ENCODE measurements around the gene CXCR2.
"Not testable (repeated sequence)": the region's sequence is repeated elsewhere in the genome, so short reads cannot be mapped to it uniquely, and the experiment has no call there.

CXCR2 gene

GRCh38 chr2:218125626-218126080 is at the start of gene CXCR2:
TSS of gene CXCR2 (plus strand) at chr2:218126028. CDS start at chr2:218134802, 8,774 bp downstream.
- no peak for DNase-seq

DNA sequence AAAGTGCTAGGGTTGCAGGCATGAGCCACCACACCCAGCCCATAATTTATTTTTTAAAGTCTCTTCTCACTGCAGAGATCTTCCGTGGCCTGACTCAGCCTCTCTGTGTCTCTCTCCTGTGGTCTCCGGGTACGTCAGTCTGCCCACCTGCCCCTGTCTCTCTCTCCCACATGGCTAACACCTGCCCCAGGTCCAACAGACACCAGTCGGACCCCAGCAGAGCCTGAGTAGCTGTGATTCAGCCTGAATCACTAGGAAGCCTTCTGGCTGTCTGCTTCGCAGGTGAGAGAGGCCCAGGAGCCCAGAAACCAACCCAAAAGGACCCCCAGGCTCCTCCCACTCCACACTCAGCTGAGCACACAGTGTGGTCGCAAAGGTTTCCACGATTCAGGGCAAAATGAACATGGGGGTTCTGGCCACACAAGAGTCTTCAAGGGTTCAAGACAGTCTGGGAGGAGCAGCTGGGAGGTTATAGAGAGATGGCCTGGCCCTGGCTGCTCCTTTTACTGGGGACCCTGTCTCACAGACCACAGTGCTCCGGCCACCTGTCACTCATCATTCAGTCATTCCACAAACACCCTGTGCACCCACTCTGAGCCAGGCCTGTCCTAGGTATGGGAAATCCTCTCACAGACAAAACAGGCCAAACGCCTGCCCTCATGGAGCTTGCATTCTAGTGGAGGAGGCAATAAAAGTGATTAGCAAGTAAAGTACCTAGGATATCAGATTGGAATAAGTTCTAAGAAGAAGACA is 48.2 kb upstream of the CXCR2 start:
- no peak for DNase-seq

DNA sequence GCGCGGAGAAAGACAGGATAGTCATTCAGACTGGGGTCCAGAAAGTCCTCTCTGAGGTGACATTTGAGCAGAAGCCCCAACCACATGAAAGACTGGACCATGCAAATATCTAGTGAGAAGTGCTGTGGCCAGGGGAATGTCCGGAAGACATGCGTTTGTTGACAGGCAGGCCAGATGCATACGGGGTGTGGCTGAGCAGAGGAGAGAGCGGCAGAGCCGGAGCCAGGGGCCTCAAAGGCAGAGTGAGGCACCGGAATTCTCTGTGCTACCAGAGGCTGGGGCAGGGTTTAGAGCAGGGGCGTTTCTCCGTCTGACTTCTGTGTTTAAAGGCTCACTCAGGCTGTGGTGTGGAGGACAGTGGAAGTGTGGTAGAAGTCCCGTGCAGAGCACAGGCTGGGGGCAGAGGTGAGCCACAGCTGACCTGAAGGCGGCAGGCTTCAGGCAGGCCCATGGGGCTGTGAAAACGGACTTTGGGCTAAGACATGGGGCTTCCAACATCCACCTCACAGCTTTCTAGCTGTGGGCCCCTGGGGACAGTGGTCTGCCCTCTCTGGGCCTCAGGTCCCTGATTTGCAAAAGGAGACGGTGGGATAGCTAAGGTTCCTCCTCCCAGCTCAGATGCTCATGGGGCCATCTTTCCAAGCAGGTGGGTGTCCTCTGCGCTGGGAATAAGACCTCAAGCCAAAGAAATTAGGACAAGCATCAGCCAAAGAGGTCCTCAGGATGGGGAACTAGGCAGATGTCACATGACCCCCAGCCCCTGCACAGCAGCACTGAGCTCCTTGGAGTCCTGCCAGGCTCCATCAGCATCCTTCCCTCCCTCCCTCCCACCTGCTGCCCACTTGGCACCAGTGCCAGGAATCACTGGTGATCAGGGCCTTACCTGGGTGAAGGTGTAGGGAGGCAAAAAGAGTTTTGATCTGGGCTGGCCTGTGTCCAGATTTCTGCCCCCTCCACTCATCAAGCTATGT is 45.6 kb upstream of the CXCR2 start:
- no peak for DNase-seq

DNA sequence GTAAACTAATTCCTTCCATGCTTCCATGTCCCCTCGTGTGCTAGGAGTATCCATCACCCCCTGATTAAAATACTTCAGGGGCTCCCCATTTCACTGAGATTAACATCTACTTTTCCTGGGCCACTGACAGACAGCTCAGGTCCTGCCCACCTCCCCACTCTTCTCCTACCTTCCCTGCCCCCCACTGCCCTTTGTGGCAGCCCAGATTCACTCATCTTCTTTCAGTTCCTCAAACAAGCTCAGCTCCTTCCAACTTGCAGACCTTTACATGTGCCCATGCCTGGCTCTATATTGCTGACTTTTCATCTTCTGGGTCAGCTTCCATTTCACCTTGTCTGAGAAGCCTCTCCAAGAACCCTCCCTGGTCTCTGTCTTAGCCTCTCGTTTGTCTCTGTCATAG is 44.8 kb upstream of the CXCR2 start:
- DNase-seq: no peak

DNA sequence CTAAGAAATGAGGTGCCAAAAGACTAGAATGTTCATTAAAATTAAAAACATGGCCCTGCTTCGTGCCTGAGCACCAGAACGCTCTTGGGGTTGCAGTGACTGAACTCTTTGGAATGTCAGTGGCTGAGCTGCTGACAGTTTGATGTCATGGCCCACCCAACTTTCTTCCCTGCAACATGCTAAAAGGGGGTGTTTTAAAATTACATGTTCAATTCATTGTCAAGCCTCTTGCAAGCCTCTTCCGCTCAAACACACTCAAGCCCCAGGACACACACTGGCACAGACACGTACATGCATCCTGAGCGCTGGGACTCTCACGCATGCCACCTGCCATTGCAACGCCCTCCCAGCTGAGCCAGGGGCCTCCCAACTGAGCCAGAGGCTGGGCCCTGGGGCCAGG is 44.1 kb upstream of the CXCR2 start:
- no peak for DNase-seq

GRCh38 chr2:218082586-218083351 is 43.1 kb upstream of the CXCR2 start:
- DNase-seq: no peak

GRCh38 chr2:218083352-218083676 is 42.5 kb upstream of the CXCR2 start:
- no peak for DNase-seq

DNA sequence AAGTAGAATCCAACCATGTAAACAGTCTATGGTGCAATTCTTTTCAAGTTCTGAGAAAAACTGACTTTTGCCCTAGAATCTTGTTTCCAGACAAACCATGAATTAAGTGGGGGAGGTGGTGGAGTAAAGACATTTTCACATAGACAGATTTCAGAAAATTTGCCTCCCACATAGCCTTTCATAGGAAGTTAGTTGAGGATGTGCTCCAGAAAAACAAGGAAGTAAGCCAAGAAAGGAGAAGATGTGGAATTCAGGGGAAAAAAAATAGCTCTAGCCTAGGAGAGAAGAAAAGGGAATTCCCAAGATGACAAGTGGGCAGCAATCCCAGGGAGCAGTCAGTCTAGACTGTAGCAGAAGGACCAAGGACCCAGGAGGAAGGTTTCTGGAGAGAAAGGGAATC is 39.4 kb upstream of the CXCR2 start:
- DNase-seq: no peak

GRCh38 chr2:218089259-218089658 is 36.6 kb upstream of the CXCR2 start:
- no peak for DNase-seq

DNA sequence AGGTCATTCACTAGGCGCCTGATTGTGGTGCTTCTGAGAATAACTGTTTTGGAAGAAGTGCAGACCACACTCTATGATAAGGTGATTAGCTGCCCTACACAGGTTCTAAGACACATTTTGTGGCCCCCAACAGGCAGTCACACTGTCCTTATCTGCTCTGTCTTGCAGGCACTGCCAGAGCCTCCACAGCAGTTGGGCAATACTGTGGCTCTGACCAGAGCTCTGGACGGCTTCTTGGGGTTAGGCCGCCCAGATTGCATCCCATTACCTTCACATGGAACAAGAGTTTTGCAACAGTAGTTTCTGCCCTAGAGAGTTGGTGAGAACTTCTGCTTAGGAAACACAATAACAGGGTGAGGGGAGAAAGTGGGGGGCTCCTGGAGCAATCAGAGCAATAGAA is 34.1 kb upstream of the CXCR2 start:
- no peak for DNase-seq

DNA sequence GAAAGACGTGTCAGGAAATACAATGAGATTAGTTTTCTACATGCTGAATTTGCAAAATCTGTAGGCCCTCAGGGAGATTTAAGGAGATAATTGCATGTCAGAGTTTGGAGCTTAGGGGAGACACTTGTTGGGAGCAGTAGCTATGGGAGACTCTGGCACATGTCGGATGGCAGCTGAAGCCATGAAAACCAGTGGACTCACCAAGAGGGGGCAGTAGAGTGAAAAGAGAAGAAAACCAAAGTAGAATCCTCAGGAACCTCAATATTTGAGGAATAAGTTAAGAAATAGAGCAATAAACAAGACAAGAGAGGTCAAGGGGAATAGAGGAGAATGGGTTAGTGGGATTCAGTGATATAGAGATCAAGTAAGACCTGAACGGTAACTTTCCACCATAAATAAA is 31.9 kb upstream of the CXCR2 start:
- DNase-seq: no peak

DNA sequence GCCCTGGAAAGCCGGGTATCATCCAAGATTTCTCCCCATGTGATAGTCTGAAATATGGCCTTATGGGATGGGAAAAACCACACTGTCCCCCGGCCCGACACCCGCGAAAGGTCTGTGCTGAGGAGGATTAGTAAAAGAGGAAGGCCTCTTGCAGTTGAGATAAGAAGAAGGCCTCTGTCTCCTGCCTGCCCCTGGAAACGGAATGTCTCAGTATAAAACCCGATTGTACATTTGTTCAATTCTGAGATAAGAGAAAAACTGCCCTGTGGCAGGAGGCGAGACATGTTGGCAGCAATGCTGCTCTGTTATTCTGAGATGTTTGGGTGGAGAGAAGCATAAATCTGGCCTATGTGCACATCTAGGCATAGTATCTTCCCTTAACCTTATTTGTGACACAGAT is 30.0 kb upstream of the CXCR2 start:
- DNase-seq: no peak

DNA sequence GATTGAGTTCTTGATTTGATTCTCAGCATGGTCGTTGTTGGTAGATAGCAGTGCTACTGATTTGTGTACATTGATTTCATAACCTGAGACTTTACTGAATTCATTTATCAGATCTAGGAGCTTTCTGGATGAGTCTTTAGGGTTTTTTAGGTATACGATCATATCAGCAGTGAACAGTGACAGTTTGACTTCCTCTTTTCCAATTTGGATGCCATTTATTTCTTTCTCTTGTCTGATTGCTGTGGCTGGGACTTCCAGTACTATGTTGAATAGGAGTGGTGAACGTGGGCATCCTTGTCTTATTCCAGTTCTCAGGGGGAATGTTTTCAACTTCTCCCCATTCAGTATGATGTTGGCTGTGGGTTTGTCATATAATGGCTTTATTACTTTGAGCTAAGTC is 27.9 kb upstream of the CXCR2 start:
- DNase-seq: no peak

DNA sequence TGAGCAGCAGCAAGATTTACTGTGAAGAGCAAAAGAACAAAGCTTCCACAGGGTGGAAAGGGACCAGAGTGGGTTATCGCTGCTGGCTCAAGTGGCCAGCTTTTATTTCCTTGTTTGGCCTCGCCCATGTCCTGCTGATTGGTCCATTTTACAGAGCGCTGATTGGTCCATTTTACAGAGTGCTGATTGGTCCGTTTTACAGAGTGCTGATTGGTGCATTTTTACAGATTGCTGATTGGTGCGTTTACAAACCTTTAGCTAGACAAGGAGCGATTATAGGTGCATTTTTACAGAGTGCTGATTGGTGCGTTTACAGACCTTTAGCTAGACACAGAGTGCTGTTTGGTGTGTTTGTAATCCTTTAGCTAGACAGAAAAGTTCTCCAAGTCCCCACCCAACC is 17.0 kb upstream of the CXCR2 start:
- DNase-seq: not testable (repeated sequence)

DNA sequence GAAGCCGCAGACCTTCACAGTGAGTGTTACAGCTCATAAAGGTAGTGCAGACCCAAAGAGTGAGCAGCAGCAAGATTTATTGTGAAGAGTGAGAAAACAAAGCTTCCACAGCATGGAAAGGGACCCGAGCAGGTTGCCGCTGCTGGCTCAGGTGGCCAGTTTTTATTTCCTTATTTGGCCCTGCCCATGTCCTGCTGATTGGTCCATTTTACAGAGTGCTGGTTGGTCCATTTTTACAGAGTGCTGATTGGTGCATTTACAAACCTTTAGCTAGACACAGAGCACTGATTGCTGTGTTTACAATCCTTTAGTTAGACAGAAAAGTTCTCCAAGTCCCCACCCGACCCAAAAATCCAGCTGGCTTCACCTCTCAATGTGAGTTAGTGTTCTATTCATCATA is 4.0 kb upstream of the CXCR2 start:
- not testable (repeated sequence) for DNase-seq

GRCh38 chr2:218122286-218122685 is 3.5 kb upstream of the CXCR2 start:
- DNase-seq: not testable (repeated sequence)

DNA sequence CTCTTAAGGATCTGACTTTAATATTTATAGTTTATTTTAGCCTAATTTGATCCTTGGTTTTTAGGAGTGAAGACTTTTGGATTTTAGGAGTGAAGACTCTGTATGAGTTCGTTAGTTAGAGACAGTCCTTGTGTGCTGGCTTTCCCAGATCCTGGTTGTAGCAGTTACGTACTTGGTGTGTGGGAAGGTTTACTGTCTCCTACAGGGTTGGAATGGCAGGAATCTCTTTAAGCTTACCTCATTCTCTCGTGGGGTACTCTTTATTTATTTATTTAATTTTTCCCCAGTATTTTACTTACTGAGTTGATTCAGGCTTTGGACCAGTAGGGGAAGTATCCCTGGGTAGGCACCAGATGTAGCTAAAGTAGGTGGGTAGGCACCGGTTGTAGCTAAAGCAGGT is 1.8 kb upstream of the CXCR2 start:
- DNase-seq: no peak

GRCh38 chr2:218125095-218125494 is 733 bp upstream of the CXCR2 start:
- DNase-seq: no peak

- no peak for DNase-seq
Measured at GRCh38 chr2:218127929-218128455, 2.2 kb downstream of the CXCR2 start.

- no peak for DNase-seq
Measured at GRCh38 chr2:218128781-218129457, 3.1 kb downstream of the CXCR2 start.

- no peak for DNase-seq
Measured at GRCh38 chr2:218129458-218130135, 3.8 kb downstream of the CXCR2 start.

DNA sequence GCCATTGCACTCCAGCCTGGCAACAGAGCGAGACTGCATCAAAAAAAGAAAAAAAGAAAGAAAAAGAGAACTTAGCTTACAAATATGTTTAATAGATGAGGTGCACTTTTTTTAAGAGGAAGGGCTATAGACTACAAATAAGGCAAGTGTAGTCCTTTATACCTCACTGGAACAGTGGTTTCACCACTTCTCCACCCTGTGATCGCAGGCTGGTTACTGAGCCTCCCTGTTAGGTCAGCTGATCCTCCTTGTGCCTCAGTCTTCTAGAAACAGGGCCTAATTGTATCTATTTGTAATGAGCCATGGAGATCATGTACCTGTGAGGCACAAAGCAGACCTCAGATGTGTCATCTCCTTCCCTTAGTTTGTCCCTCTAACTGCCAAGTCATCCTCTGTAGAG is 4.5 kb downstream of the CXCR2 start:
- DNase-seq: no peak
